Cardiac muscle cell (in vitro differentiated cells and primary cell): ENCODE data around the gene C10orf95. TPM values are rescaled to one million over a fixed set of nuclear protein-coding genes. Genes with fewer than 3 reads are reported as not detected.

Experiments
- DNase-seq, 2 donors: peaks; one replicate each; pipeline versions ENCODE4 v3.0.0 to v3.0.0-alpha.2; 2010 to 2017; ENCODE audit warnings: low read depth in 1 of 2, low spot score in 1 of 2
- H3K27ac ChIP-seq: fragments of 200-600 bp; sonication (generic); 2 replicates; pipeline ENCODE4 v1.5.1; 2016
- H3K27me3 ChIP-seq: fragments of 200-600 bp; sonication (generic); 2 replicates; pipeline ENCODE4 v1.6.0; 2016; ENCODE audit warnings: control low read depth
- H3K36me3 ChIP-seq: fragments of 200-600 bp; sonication (generic); 2 replicates; pipeline ENCODE4 v1.5.1; 2016; ENCODE audit warnings: control low read depth
- H3K4me1 ChIP-seq: fragments of 200-600 bp; sonication (generic); 2 replicates; pipeline ENCODE4 v1.8.1; 2017; ENCODE audit warnings: low read depth, mild to moderate bottlenecking, mixed run types
- H3K4me3 ChIP-seq: fragments of 200-600 bp; sonication (generic); 2 replicates; pipeline ENCODE4 v1.5.1; 2016; ENCODE audit warnings: mild to moderate bottlenecking
- H3K9me3 ChIP-seq: fragments of 200-600 bp; sonication (generic); 2 replicates; pipeline ENCODE4 v1.5.1; 2017; ENCODE audit warnings: low read depth, mild to moderate bottlenecking, control low read depth
- polyA plus RNA-seq: library from polyadenylated mRNA; unstranded; fragments of >200 nt; fragmentation: Nextera tagmentation; extraction: Ambion mirVana; gene quantifications from 2 replicates; pipeline ENCODE4 v1.2.1, GENCODE V29; 2016
- total RNA-seq: library from RNA; depleted of rRNA; stranded (reverse); fragments of >200 nt; gene quantifications from 2 replicates; pipeline ENCODE4 v1.2.3, GENCODE V29; 2016
- TF ChIP-seq, protein P1 (sequence below): IDR thresholded peaks from 2 replicates; pipeline ENCODE4 v1.5.1; 2012; ENCODE audit warnings: low read depth, mild to moderate bottlenecking, low read length

Gene C10orf95
- total and polyA plus RNA-seq, 2 experiments from 2014 or later: 1.7 TPM; not detected in 1

DNA sequence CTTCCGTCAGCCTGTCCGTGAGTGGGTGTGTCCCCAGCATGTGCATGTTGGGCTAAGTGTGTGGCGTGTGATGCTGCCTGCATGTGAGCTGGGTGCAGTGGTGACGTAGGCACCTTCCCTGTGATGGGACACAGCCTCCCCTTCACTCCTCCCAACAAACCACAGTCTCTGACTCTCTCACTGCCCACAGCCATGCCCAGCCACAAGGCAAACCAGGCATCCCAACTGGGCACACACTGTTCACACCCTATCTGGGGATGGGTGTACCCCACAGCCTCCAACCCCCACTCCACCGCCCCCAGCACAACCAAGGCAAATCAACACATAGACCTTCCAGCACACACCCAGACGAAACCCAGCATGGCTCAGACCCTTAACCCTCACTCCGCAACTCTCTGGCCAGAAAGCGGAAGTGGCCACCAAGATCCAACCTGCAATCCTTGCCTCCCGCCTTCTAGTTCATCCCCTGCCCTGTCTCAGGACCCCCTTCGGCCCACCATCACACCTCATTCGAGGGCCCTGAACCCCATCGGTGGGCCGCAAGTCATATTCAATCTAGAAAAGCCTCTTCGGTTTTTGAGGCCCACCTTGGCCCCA is 43.1 kb downstream of the C10orf95 start:
- Histone ChIP-seq H3K4me3 (peak overlapping the region; percentile 49), H3K27ac (no peak overlapping the region), H3K9me3 (no peaks in the 10 kb centered on the region), H3K27me3 (peaks cover 38% of the 10 kb centered on the region), H3K36me3 (no peaks in the 10 kb centered on the region), H3K4me1 (no peaks in the 10 kb centered on the region)
- TF ChIP-seq, protein P1, sequence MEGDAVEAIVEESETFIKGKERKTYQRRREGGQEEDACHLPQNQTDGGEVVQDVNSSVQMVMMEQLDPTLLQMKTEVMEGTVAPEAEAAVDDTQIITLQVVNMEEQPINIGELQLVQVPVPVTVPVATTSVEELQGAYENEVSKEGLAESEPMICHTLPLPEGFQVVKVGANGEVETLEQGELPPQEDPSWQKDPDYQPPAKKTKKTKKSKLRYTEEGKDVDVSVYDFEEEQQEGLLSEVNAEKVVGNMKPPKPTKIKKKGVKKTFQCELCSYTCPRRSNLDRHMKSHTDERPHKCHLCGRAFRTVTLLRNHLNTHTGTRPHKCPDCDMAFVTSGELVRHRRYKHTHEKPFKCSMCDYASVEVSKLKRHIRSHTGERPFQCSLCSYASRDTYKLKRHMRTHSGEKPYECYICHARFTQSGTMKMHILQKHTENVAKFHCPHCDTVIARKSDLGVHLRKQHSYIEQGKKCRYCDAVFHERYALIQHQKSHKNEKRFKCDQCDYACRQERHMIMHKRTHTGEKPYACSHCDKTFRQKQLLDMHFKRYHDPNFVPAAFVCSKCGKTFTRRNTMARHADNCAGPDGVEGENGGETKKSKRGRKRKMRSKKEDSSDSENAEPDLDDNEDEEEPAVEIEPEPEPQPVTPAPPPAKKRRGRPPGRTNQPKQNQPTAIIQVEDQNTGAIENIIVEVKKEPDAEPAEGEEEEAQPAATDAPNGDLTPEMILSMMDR: no peak
- no peak for DNase-seq

DNA sequence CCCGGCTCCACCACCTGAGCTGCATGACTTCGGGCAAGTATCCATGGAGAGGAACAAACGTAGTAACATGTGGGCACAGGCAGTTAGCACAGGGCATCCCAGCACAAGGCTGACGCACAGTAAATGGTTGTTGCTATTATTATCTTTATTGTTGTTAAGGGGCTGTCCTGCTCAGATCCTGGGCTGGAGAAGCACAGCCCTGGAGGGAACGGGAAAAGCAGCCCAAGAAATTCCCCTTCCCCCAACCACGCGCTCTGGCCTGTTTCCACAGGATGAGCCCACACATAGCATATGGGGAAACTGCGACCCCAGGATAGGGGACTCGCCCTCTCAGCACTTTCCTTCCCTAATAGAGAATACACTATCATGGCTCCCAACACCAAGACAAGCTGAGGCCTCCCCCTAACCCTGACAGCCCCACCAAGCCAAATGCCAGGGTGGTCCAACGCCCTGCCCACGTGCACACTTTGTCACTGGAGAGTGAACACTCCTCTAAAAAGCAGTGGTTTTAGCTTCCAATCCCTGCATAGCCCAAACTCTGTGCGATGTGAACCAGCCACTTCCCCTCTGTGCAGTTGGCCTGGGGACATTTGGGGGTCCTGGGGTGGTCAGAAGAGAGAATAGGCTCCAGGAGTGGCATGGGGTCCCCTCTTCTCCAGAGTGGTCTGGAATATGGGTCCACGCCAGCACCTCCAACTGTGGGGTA is 43.8 kb downstream of the C10orf95 start:
- no peaks in the 10 kb centered on the region for H3K9me3 ChIP-seq
- H3K27me3 ChIP-seq: peaks cover 32% of the 10 kb centered on the region
- no peaks in the 10 kb centered on the region for H3K36me3 ChIP-seq
- H3K4me3 ChIP-seq: no peak overlapping the region
- no peak overlapping the region for H3K27ac ChIP-seq
- no peak for DNase-seq
- TF ChIP-seq, protein P1: no peak
- H3K4me1 ChIP-seq: no peaks in the 10 kb centered on the region

DNA sequence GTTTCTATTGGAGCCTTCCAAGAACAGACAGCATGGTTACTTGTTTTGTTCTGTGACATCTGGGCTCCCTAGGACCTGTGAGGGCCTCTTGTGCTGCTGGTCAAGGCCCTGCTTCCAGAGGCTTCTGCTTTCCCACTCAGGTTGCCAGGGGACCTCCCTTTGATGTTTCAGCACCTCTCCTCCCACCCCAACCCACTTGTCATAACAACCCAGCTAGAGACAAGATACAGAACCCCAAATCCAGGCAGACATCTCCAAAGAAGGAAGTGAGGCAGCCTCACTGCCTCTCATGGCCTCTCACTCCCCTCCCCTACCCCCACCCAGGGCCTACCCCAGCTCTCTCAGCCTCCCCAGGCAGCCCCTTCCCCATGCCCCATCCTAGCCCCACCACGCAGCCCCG is 44.5 kb downstream of the C10orf95 start:
- no peak overlapping the region for H3K4me3 ChIP-seq
- no peaks in the 10 kb centered on the region for H3K9me3 ChIP-seq
- H3K36me3 ChIP-seq: no peaks in the 10 kb centered on the region
- TF ChIP-seq, protein P1: no peak
- no peak for DNase-seq
- no peaks in the 10 kb centered on the region for H3K4me1 ChIP-seq
- H3K27ac ChIP-seq: no peak overlapping the region
- peaks cover 32% of the 10 kb centered on the region for H3K27me3 ChIP-seq

DNA sequence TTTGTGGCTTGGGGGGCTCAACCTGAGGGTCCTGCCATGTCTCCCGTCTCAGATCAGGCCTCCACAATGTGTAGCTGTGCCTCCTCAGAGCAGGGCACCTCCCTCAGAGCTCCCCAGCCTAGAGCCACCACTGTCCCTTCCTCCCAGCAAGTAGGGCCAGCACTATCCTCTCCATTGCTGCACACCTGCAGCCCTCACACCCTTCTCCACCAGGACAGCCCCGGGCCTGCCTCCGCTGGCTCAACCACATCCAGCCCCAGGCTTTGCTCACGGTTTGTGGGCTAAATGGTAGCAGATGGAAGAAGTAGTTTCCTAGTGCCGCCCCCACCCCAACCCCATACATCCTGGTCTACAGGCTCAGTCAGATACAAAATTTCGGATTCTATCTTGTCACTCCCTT is 45.7 kb downstream of the C10orf95 start:
- Histone ChIP-seq H3K4me1 (no peaks in the 10 kb centered on the region), H3K4me3 (no peak overlapping the region), H3K27ac (no peak overlapping the region), H3K36me3 (no peaks in the 10 kb centered on the region), H3K9me3 (no peaks in the 10 kb centered on the region), H3K27me3 (peaks cover 25% of the 10 kb centered on the region)
- no peak for DNase-seq
- TF ChIP-seq, protein P1: no peak

DNA sequence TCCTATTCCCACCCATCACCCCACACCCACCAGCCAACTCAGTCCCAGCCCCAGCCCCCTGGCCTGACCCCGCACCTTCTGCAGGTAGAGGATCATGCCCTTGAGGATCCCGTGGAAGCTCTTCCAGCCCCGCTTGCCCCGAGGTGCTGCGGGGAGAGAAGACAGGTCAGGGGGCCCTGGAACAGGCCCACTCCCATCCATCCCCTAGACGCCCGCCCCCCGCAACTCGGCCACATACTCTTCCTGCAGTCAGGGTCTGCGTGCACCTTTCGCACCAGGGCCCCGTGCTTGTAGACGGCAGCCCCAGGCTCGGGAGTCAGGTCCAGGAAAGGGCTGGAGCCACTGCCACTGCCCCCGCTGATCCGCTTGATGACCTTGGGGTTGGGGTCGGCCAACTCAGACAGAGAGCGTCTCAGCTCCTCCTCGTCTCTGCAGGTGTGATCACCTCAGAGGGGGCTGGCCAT is 46.2 kb downstream of the C10orf95 start:
- H3K4me3 ChIP-seq: no peak overlapping the region
- H3K4me1 ChIP-seq: no peaks in the 10 kb centered on the region
- H3K9me3 ChIP-seq: no peaks in the 10 kb centered on the region
- TF ChIP-seq, protein P1: no peak
- peaks cover 20% of the 10 kb centered on the region for H3K27me3 ChIP-seq
- no peak overlapping the region for H3K27ac ChIP-seq
- DNase-seq: no peak
- H3K36me3 ChIP-seq: no peaks in the 10 kb centered on the region
